ENCODE results near the gene CENPP.
A peak's percentile ranks its signal among the peaks of the same experiment; 100 is the strongest.

DNA sequence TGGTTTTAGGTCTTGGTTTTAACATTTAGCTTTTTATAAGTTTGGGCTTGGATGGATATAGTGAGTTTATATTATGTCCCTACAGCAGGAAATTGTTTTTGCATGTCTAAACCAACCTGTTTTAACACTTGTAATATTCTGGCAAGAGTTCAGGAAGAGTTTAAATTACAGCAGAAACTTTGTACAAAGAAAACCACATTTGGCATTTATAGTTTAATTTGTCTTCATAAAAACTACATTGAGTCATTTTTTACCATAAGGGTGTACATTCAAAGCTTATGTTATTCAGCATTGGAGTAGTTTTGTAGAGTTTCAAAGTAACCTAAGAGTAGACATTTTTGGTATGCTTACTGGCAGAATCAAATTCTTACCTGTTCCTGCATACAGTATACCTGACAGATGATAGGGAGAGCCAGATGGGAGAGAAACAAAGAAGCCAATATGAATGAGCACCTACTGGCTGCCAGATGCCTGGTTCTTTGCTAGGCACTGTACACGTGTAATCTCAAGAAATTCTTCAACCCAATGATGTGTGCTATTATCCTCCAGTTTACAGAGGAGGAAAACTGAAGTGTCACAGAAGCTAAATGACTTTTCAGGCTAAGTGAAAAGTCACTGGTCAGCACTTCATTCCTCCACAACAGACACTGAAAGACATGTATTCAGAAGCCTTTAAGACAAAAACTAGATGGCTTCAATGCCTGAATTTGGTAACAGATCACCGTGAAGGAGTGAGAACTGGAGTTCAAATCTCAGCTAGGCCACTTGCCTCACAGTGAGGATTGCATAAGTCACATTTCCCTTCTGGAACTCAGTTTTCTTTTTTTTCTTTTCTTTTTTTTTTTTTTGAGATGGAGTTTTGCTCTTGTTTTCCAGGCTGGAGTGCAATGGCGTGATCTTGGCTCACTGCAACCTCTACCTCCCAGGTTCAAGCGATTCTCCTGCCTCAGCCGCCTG lies 235.9 kb downstream of the CENPP start:
- TF ChIP-seq POLR2AphosphoS5 (IDR thresholded peaks at IDR 0.05; ENCODE audit: borderline replicate concordance, low read depth, low read length) = peak; percentile 31; the same call in 1 of the 2 replicates
- no peak for TF ChIP-seq EZH2 (IDR thresholded peaks at IDR 0.05)
- no peak for TF ChIP-seq FOXP2 (optimal IDR thresholded peaks at IDR 0.05; ENCODE audit: control extremely low read depth, extremely low read length, insufficient read depth)

Data from SK-N-MC (cell line).